OCI-LY1 (cell line): Measurements from ENCODE around the gene SSTR1.

Experiments used
- H2AFZ ChIP-seq: fragments of 200-600 bp; sonication (generic), shearing (Covaris generic); 2 replicates; pipeline ENCODE4 v1.6.0; 2014; ENCODE audit warnings: antibody characterized with exemption, mild to moderate bottlenecking, low read length
- H3F3A ChIP-seq: fragments of 200-600 bp; sonication (generic), shearing (Covaris generic); 2 replicates; pipeline ENCODE4 v1.6.0; 2014; ENCODE audit warnings: mild to moderate bottlenecking, antibody characterized with exemption, low read length, moderate library complexity; ENCODE audit not compliant: insufficient read depth
- H3K27ac ChIP-seq: fragments of 200-600 bp; sonication (generic); 2 replicates; pipeline ENCODE4 v1.5.1; 2014; ENCODE audit warnings: low read length, mixed run types, mild to moderate bottlenecking, low read depth; ENCODE audit not compliant: poor library complexity, severe bottlenecking
- H3K27me3 ChIP-seq: fragments of 200-600 bp; sonication (generic); 2 replicates; pipeline ENCODE4 v1.6.0; 2014; ENCODE audit warnings: antibody characterized with exemption, mild to moderate bottlenecking, low read length, moderate library complexity; ENCODE audit not compliant: insufficient read depth
- H3K36me3 ChIP-seq: fragments of 200-600 bp; sonication (generic); 2 replicates; pipeline ENCODE4 v1.6.1; 2014; ENCODE audit warnings: mild to moderate bottlenecking, antibody characterized with exemption, low read length, moderate library complexity, mixed read lengths; ENCODE audit not compliant: insufficient read depth
- H3K4me1 ChIP-seq: fragments of 200-600 bp; sonication (generic); 2 replicates; pipeline ENCODE4 v1.5.1; 2014; ENCODE audit warnings: mild to moderate bottlenecking, low read length, moderate library complexity; ENCODE audit not compliant: insufficient read depth, severe bottlenecking
- H3K4me2 ChIP-seq: fragments of 200-600 bp; sonication (generic), shearing (Covaris generic); 2 replicates; pipeline ENCODE4 v1.6.1; 2014; ENCODE audit warnings: low read length
- H3K4me3 ChIP-seq: fragments of 200-600 bp; sonication (generic); 2 replicates; pipeline ENCODE4 v1.5.1; 2014; ENCODE audit warnings: low read length, low read depth, mild to moderate bottlenecking, mixed read lengths; ENCODE audit not compliant: poor library complexity, severe bottlenecking
- H3K79me2 ChIP-seq: fragments of 200-600 bp; shearing (Covaris generic); 2 replicates; pipeline ENCODE4 v1.6.1; 2016; ENCODE audit warnings: mixed run types, low read length, mixed read lengths; ENCODE audit not compliant: insufficient read depth
- H3K9ac ChIP-seq: fragments of 200-600 bp; sonication (generic), shearing (Covaris generic); 2 replicates; pipeline ENCODE4 v1.6.1; 2014; ENCODE audit warnings: mild to moderate bottlenecking, low read length, mixed read lengths
- H3K9me2 ChIP-seq: fragments of 200-600 bp; sonication (generic), shearing (Covaris generic); 2 replicates; pipeline ENCODE4 v1.6.1; 2014; ENCODE audit warnings: low read depth, mild to moderate bottlenecking, low read length, mixed read lengths
- H3K9me3 ChIP-seq: fragments of 200-600 bp; shearing (Covaris generic); 2 replicates; pipeline ENCODE4 v1.6.1; 2014; ENCODE audit warnings: low read length, mixed read lengths
- H4K20me1 ChIP-seq: fragments of 200-600 bp; sonication (generic), shearing (Covaris generic); 2 replicates; pipeline ENCODE4 v1.6.0; 2016; ENCODE audit warnings: mild to moderate bottlenecking, low read length; ENCODE audit not compliant: insufficient read depth
- CTCF ChIP-seq: fragments of 200-600 bp; sonication (generic), shearing (Covaris generic); IDR thresholded peaks from 2 replicates; pipeline ENCODE4 v1.5.1; 2017; ENCODE audit warnings: mild to moderate bottlenecking, antibody characterized with exemption, low read length, moderate library complexity, mixed read lengths
- EZH2 ChIP-seq: fragments of 200-600 bp; sonication (generic), shearing (Covaris generic); IDR thresholded peaks from 2 replicates; pipeline ENCODE4 v1.8.0; 2017; ENCODE audit warnings: borderline replicate concordance, mixed run types, mild to moderate bottlenecking, antibody characterized with exemption, low read length, moderate library complexity, mixed read lengths

Gene SSTR1

GRCh38 chr14:38207377-38207735, 348 bp upstream of the SSTR1 start:
- no peaks in the 10 kb centered on the region for H4K20me1 ChIP-seq
- TF ChIP-seq EZH2 (no peak), CTCF (no peak)
- H2AFZ ChIP-seq = no peak overlapping the region
- no peaks in the 10 kb centered on the region for H3K79me2 ChIP-seq
- H3K36me3 ChIP-seq = no peaks in the 10 kb centered on the region; the same call in 1 of the 2 replicates
- no peak overlapping the region for H3K4me2 ChIP-seq
- H3K27me3 ChIP-seq = no peaks in the 10 kb centered on the region
- no peak overlapping the region for H3K4me3 ChIP-seq
- no peaks in the 10 kb centered on the region for H3K9me2 ChIP-seq
- peaks cover 20% of the 10 kb centered on the region for H3K9me3 ChIP-seq
- no peak overlapping the region for H3K27ac ChIP-seq
- no peaks in the 10 kb centered on the region for H3F3A ChIP-seq
- H3K4me1 ChIP-seq = peaks cover 15% of the 10 kb centered on the region
- no peak overlapping the region for H3K9ac ChIP-seq

- Histone ChIP-seq H3K36me3 (no peaks in the 10 kb centered on the region; the same call in 1 of the 2 replicates), H4K20me1 (no peaks in the 10 kb centered on the region), H3K4me1 (peaks cover 20% of the 10 kb centered on the region), H3K9me2 (no peaks in the 10 kb centered on the region), H3F3A (no peaks in the 10 kb centered on the region), H3K4me2 (no peak overlapping the region), H3K4me3 (no peak overlapping the region), H2AFZ (no peak overlapping the region), H3K27me3 (no peaks in the 10 kb centered on the region), H3K9me3 (peaks cover 20% of the 10 kb centered on the region), H3K27ac (no peak overlapping the region), H3K79me2 (no peaks in the 10 kb centered on the region), H3K9ac (no peak overlapping the region)
- TF ChIP-seq EZH2 = no peak
- TF ChIP-seq CTCF = no peak
Measured at GRCh38 chr14:38208618-38209562, 1.2 kb downstream of the SSTR1 start.

- Histone ChIP-seq H3K36me3 (no peaks in the 10 kb centered on the region; the same call in 1 of the 2 replicates), H3K27me3 (no peaks in the 10 kb centered on the region), H3F3A (no peaks in the 10 kb centered on the region), H3K4me1 (peaks cover 23% of the 10 kb centered on the region), H3K9ac (no peak overlapping the region), H3K79me2 (no peaks in the 10 kb centered on the region), H3K4me3 (no peak overlapping the region), H2AFZ (no peak overlapping the region), H3K4me2 (no peak overlapping the region), H3K27ac (no peak overlapping the region), H4K20me1 (no peaks in the 10 kb centered on the region), H3K9me3 (peaks cover 20% of the 10 kb centered on the region), H3K9me2 (no peaks in the 10 kb centered on the region)
- TF ChIP-seq EZH2 (no peak), CTCF (no peak)
Measured at GRCh38 chr14:38209572-38210557, 2.2 kb downstream of the SSTR1 start.
